Stimulated activated CD8-positive, alpha-beta memory T cell treated with anti-CD3 and anti-CD28 coated beads, Interleukin-7, amount 100 ng/mL, for 24 hours (primary cell): ENCODE measurements around the gene MRPL4.
"Not testable (repeated sequence)": the region's sequence is repeated elsewhere in the genome, so short reads cannot be mapped to it uniquely, and the experiment has no call there.

Source experiments
- DNase-seq: peaks from one replicate; pipeline ENCODE4 v3.0.0-alpha.2; 2020; ENCODE audit warnings: low read depth

Gene MRPL4

DNA sequence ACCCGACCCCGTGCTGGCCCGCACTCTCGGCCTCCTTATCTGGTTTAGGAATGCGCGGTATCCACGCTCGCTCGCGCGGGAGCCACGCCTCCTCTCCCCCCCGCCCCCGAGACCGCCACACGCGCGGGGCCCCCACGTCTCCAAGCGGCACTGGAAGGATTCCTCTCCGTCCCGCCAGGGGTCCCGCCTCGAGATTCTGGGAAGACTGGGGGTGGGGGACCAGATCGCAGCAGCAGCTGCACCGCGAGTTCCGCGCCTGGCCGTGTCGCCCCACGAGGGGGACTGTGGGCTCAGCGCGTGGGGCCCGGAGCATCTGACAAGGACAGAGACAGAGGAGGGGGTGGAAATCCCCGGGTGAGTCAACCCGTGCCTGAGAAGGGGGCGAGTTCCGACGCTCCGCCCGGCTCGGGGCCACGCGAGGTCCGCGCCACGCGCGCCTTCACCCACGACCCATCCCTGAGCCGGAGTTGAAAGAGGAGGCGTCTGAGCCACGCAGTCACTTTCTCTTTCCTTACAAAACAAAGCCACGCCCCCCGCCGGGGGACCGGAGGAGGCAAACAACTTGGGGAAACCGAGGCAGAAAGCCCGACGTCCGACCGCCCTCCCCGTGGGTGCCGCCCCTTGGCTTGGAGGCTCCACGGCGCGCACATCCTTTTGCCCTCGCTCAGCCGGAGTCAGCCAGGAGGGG is 21.7 kb upstream of the MRPL4 start:
- peak; percentile 26 for DNase-seq

DNA sequence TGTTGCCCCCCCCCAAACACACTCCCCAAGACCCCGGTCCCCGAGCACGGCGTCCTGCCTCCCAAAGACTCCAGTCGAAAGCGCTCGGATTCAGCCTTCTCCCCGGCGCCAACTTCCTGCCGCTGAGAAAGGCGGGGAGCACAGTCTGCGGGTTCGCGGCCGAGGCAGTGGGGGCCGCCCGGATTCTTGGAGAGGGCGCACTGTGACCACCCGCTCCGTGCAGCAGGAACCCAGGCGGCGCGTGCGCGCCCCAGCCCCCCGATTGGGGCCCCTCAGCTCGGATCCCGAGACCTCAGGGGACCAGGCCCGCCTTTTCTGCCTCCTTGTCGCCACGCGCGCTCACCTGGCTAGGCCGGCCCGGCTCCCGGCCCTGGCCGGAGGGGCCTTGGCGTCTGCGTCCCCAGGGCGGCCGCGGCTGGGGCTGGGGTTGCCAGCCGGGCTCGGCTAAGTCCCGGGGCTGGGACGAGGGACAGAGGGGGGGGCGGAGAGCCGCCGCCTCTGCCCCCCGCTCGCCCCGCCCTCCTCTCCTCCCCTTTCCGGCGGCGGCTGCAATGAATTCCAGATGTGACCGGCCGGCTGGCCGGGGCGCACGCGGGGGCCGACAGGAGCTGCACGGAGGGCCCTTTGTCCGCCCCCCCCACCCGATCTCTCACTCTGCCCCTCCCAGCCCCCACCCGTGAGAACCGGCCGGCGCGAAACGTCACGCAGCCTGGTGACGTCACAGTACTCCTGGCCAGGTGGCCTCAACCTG is 21.0 kb upstream of the MRPL4 start, which contains the start of gene S1PR2:
Gene S1PR2, minus strand, starts transcription at position 471 of the 751 bp plus-strand sequence. CDS start 6,426 bp downstream, outside the sequence.
- DNase-seq: peak; percentile 38

DNA sequence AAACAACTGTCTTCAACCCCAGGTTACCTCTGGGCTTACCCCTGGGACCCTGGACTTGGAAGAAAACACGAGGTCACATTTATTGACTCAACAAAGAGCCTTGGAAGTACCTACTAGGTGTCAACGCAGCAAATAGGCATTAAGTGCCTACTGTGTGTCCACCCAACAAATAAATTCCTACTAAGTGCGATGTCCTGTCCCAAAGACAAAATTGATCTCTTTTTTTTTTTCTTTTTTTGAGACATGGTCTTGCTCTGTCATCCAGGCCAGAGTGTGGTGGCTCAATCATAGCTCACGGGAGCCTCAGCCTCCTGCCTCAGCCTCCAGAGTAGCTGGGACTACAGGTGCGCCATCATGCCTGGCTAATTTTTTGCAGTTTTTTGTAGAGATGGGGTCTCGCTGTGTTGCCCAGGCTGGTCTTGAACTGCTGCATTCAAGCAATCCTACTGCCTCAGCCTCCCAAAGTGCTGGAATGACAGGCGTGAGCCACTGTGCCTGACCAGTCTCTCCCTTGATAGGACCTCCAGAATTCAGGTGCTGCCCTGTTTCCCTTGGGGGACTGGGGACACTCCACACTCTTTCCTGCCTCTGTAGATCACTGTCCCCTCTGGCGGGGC is 20.3 kb upstream of the MRPL4 start:
- DNase-seq: no peak

- no peak for DNase-seq
Measured at GRCh38 chr19:10233946-10234345, 18.1 kb upstream of the MRPL4 start.

DNA sequence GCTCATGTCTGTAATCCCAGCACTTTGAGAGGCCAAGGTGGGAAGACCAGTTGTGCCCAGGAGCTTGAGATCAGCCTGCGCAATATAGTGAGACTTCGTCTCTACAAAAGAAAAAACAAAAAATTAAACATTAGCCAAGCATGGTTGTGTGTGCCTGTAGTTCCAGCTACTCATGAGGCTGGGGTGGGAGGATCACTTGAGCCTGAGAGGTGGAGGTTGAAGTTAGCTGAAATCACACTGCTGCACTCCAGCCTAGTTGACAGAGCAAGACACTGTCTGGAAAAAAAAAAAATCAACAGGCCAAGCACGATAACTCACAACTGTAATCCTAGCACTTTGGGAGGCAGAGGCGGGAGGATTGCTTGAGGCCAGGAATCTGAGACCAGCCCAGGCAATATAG is 17.0 kb upstream of the MRPL4 start:
- DNase-seq: no peak

- not testable (repeated sequence) for DNase-seq
Measured at GRCh38 chr19:10235409-10235808, 16.6 kb upstream of the MRPL4 start.

GRCh38 chr19:10237702-10238101 is 14.3 kb upstream of the MRPL4 start:
- no peak for DNase-seq

GRCh38 chr19:10238172-10238783 is 13.7 kb upstream of the MRPL4 start:
- no peak for DNase-seq

GRCh38 chr19:10241826-10242449 is 10.1 kb upstream of the MRPL4 start:
- DNase-seq: not testable (repeated sequence)

- no peak for DNase-seq
Measured at GRCh38 chr19:10243606-10244005, 8.4 kb upstream of the MRPL4 start.

GRCh38 chr19:10245189-10245939 is 6.7 kb upstream of the MRPL4 start:
- no peak for DNase-seq

- no peak for DNase-seq
Measured at GRCh38 chr19:10246511-10246910, 5.5 kb upstream of the MRPL4 start.

GRCh38 chr19:10252707-10253106 is 693 bp downstream of the MRPL4 start:
- DNase-seq: no peak

DNA sequence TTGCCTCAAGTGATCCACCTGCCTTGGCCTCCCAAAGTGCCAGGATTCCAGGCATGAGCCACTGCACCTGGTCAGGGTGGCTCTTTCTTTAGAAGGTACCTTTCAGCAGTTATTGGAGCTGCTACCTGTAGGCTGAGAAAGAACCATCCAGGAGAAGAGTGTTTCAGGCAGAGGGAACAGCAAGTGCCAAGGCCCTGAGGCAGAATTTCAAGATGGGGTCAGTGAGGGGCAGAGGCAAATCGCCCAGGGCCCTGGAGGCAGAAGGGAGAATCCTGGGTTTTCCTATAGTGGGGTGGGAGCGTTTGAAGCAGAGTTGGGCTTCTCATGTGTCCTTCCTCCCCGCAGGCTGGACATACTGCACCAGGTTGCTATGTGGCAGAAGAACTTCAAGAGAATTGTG is 2.2 kb downstream of the MRPL4 start:
- DNase-seq: no peak

DNA sequence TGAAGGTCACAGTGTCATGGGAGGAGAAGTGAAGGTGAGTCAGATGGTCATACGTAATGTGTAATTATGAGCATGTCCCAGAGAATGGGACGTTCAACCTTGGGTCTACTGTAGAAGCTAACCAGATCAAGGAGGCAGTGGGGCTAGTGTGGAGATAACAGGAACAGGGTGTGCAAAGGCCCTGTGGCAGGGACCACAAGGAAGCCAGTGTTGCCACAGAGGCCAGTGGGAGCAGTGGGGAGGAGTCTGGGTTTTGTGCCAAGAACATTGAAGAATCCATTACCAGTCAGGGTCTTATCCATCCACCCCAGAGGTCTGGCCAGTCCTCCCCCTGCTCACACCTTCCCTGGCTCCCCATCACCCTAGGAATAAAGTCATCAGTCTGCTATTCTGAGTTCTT is 3.3 kb downstream of the MRPL4 start:
- no peak for DNase-seq

DNA sequence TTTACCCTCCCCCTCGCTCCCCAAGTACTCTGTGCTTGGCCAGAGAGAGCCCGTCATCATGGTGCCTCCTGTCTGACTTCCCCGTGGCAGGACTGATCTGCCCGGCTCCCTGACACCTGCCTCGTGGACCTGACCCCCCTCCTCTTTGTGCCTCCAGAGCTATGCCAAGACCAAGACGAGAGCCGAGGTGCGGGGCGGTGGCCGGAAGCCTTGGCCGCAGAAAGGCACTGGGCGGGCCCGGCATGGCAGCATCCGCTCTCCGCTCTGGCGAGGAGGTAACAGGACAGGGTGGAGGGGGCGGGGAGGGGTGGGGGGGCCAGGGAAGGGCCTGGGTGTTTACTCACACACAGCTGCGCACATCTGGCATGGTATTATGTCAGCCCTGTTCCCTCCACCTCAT is 4.5 kb downstream of the MRPL4 start:
- DNase-seq: no peak

GRCh38 chr19:10256970-10257615 is 5.1 kb downstream of the MRPL4 start:
- no peak for DNase-seq

DNA sequence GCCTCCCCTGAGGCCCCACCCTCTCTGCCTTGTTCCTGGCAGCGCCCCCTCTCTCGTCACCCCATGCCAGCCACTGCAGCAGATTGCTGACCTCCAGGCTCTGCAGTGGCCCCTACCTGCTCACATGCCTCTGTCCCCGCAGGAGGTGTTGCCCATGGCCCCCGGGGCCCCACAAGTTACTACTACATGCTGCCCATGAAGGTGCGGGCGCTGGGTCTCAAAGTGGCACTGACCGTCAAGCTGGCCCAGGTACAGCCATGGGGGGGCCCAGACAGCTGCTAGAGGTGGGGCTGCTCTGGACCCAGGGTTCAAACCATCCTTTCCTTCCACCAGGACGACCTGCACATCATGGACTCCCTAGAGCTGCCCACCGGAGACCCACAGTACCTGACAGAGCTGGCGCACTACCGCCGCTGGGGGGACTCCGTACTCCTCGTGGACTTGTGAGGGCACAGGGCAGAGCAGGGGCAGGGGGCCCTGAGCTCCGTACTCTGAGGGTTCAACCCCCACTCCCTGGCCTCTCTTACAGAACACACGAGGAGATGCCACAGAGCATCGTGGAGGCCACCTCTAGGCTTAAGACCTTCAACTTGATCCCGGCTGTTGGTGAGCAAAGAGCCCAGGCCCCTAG is 6.2 kb downstream of the MRPL4 start:
- no peak for DNase-seq

DNA sequence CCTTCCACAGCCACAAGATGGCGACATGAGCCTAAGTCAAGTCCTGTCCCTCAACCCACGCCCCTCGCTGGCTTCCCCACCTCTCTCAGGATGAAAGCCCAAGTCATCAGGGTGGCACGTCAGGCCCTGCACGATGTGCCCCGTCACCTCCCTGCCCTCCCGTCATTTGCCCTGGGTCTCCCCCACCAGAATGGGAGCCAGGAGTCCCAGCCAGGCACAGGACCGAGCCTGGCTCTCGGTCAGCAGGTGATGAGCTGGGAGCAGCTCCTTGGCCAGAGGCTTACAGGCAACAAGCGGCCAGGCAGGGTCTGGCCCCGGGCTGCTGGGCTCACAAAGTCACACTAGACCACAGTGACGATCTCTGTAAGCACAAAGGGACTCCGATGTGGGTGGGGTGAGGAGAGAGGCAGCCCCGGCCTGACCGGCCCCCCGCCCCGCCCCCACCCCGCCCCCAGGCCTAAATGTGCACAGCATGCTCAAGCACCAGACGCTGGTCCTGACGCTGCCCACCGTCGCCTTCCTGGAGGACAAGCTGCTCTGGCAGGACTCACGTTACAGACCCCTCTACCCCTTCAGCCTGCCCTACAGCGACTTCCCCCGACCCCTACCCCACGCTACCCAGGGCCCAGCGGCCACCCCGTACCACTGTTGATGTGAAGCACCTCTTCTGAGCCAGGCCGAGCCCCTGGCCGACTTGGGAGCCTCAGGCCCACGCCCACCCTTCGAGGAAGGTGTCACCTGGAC is 7.3 kb downstream of the MRPL4 start:
- DNase-seq: peak; percentile 90

DNA sequence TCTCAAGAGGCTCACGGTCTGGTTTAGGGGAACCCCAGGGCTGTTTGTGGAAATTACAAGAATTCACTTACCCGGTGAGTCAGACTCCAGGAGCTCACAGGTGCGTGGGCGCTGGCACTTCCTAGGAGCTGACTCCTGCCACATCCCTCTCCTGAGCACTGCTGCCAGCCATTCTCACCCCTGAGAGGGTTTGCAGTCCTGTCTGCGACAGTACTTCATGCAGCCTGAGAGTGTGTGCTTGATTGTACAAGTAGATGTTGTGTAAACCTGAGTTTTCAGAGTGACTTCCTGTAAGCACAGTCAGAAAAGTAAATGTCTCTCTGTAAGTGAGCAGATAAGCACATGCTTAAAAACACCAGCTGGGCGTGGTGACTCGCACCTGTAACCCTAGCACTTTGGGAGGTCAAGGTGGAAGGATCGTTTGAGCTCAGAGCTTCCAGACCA is 8.1 kb downstream of the MRPL4 start:
- peak; percentile 27 for DNase-seq
